B cell (primary cell): Measurements from ENCODE around the gene PEX6.

ENCODE experiments used
- EZH2 ChIP-seq: IDR thresholded peaks from 2 replicates; pipeline ENCODE4 v1.6.1; 2012; ENCODE audit warnings: borderline replicate concordance, low read depth, mild to moderate bottlenecking, moderate library complexity, low read length; ENCODE audit not compliant: insufficient read depth, poor library complexity, severe bottlenecking
- TF ChIP-seq, protein P1 (sequence below): fragments of 200-600 bp; IDR thresholded peaks from one replicate; pipeline ENCODE4 v1.8.0; 2022; ENCODE audit warnings: antibody characterized with exemption, mild to moderate bottlenecking

DNA sequence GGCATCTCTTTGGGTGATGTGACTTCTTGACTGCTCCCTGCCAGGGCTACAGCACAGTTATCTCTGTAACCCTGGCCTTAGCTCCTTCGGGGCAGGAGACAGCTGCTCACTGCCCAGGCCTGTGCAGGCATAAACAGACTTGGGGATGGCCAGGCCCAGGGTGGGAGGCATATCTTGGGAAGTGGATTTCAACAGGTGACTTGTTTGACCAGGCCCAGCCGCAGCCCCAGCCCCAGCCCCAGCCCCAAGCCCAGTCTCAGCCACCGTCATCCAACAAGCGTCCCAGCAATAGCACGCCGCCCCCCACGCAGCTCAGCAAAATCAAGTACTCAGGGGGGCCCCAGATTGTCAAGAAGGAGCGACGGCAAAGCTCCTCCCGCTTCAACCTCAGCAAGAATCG, 27.3 kb upstream of the PEX6 start:
- TF ChIP-seq, protein P1, sequence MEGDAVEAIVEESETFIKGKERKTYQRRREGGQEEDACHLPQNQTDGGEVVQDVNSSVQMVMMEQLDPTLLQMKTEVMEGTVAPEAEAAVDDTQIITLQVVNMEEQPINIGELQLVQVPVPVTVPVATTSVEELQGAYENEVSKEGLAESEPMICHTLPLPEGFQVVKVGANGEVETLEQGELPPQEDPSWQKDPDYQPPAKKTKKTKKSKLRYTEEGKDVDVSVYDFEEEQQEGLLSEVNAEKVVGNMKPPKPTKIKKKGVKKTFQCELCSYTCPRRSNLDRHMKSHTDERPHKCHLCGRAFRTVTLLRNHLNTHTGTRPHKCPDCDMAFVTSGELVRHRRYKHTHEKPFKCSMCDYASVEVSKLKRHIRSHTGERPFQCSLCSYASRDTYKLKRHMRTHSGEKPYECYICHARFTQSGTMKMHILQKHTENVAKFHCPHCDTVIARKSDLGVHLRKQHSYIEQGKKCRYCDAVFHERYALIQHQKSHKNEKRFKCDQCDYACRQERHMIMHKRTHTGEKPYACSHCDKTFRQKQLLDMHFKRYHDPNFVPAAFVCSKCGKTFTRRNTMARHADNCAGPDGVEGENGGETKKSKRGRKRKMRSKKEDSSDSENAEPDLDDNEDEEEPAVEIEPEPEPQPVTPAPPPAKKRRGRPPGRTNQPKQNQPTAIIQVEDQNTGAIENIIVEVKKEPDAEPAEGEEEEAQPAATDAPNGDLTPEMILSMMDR, result no peak
- TF ChIP-seq EZH2, result no peak
